Stimulated activated memory B cell treated with anti-CD40 and anti-IgM and Interleukin-4, amounts not matched to agents 10 μg/mL and 1 μg/mL and 100 μg/mL, for 72 hours (primary cell): ENCODE results near the gene EEF2.
A peak's percentile ranks its signal among the peaks of the same experiment; 100 is the strongest.

ENCODE experiments used
- ATAC-seq: fragments of 150-1000 bp; cut with Tn5 transposase; 2 replicates; pipeline ENCODE4 v1.10.0; 2021
- H3K27ac Mint-ChIP-seq: one replicate; pipeline ENCODE4 v1.8.0; 2022; ENCODE audit warnings: mild to moderate bottlenecking, mixed read lengths
- H3K27me3 Mint-ChIP-seq: one replicate; pipeline ENCODE4 v1.8.0; 2022; ENCODE audit warnings: mixed read lengths
- H3K36me3 Mint-ChIP-seq: one replicate; pipeline ENCODE4 v1.8.0; 2022; ENCODE audit warnings: mixed read lengths
- H3K4me1 Mint-ChIP-seq: one replicate; pipeline ENCODE4 v1.8.0; 2022; ENCODE audit warnings: mixed read lengths
- H3K4me3 Mint-ChIP-seq: one replicate; pipeline ENCODE4 v1.8.0; 2022; ENCODE audit warnings: mild to moderate bottlenecking, moderate library complexity, mixed read lengths
- H3K9me3 Mint-ChIP-seq: one replicate; pipeline ENCODE4 v1.8.0; 2022; ENCODE audit warnings: mixed read lengths

Gene EEF2

GRCh38 chr19:3984908-3985642, at the start of gene EEF2:
Gene EEF2 (minus strand): TSS chr19:3985463. CDS start chr19:3985380, 83 bp downstream.
- Mint-ChIP-seq H3K9me3 (no peaks in the 10 kb centered on the region), H3K4me3 (peak within 1 kb of the TSS; percentile 93), H3K4me1 (peaks cover 62% of the 10 kb centered on the region), H3K27me3 (no peaks in the 10 kb centered on the region), H3K27ac (peak within 1 kb of the TSS; percentile 92), H3K36me3 (peaks cover 48% of the 10 kb centered on the region)
- peak; percentile 76 for ATAC-seq

GRCh38 chr19:4034048-4035017, 49.1 kb upstream of the EEF2 start:
- H3K9me3 Mint-ChIP-seq, result no peaks in the 10 kb centered on the region
- no peaks in the 10 kb centered on the region for H3K4me1 Mint-ChIP-seq
- H3K36me3 Mint-ChIP-seq, result peaks cover 4% of the 10 kb centered on the region
- H3K27ac Mint-ChIP-seq, result no peak overlapping the region
- no peaks in the 10 kb centered on the region for H3K27me3 Mint-ChIP-seq
- no peak for ATAC-seq
- no peak overlapping the region for H3K4me3 Mint-ChIP-seq

- H3K4me3 Mint-ChIP-seq, result no peak overlapping the region
- ATAC-seq, result no peak
- H3K9me3 Mint-ChIP-seq, result no peaks in the 10 kb centered on the region
- no peaks in the 10 kb centered on the region for H3K4me1 Mint-ChIP-seq
- H3K27me3 Mint-ChIP-seq, result no peaks in the 10 kb centered on the region
- H3K27ac Mint-ChIP-seq, result no peak overlapping the region
- H3K36me3 Mint-ChIP-seq, result peaks cover 11% of the 10 kb centered on the region
These were observed 48.0 kb upstream of the EEF2 start for GRCh38 chr19:4033028-4033956.

GRCh38 chr19:4032436-4032835, 47.2 kb upstream of the EEF2 start:
- H3K4me3 Mint-ChIP-seq, result no peak overlapping the region
- H3K4me1 Mint-ChIP-seq, result no peaks in the 10 kb centered on the region
- H3K36me3 Mint-ChIP-seq, result peaks cover 13% of the 10 kb centered on the region
- H3K9me3 Mint-ChIP-seq, result no peaks in the 10 kb centered on the region
- H3K27me3 Mint-ChIP-seq, result no peaks in the 10 kb centered on the region
- H3K27ac Mint-ChIP-seq, result no peak overlapping the region
- no peak for ATAC-seq

- Mint-ChIP-seq H3K36me3 (peaks cover 23% of the 10 kb centered on the region), H3K4me1 (no peaks in the 10 kb centered on the region), H3K9me3 (no peaks in the 10 kb centered on the region), H3K27me3 (no peaks in the 10 kb centered on the region), H3K27ac (no peak overlapping the region), H3K4me3 (no peak overlapping the region)
- ATAC-seq, result no peak
These were observed 46.2 kb upstream of the EEF2 start for GRCh38 chr19:4031420-4031819.

- Mint-ChIP-seq H3K27me3 (no peaks in the 10 kb centered on the region), H3K4me1 (no peaks in the 10 kb centered on the region), H3K27ac (no peak overlapping the region), H3K4me3 (no peak overlapping the region), H3K36me3 (peaks cover 26% of the 10 kb centered on the region), H3K9me3 (no peaks in the 10 kb centered on the region)
- no peak for ATAC-seq
These were observed 45.7 kb upstream of the EEF2 start for GRCh38 chr19:4030981-4031380.

- peaks cover 29% of the 10 kb centered on the region for H3K36me3 Mint-ChIP-seq
- no peaks in the 10 kb centered on the region for H3K9me3 Mint-ChIP-seq
- H3K27ac Mint-ChIP-seq, result no peak overlapping the region
- H3K4me1 Mint-ChIP-seq, result no peaks in the 10 kb centered on the region
- H3K4me3 Mint-ChIP-seq, result no peak overlapping the region
- ATAC-seq, result no peak
- no peaks in the 10 kb centered on the region for H3K27me3 Mint-ChIP-seq
These were observed 45.3 kb upstream of the EEF2 start for GRCh38 chr19:4030552-4030951.

GRCh38 chr19:4029247-4029614, 44.0 kb upstream of the EEF2 start:
- no peak for ATAC-seq
- H3K9me3 Mint-ChIP-seq, result no peaks in the 10 kb centered on the region
- H3K27ac Mint-ChIP-seq, result no peak overlapping the region
- H3K4me3 Mint-ChIP-seq, result no peak overlapping the region
- H3K36me3 Mint-ChIP-seq, result peaks cover 33% of the 10 kb centered on the region
- no peaks in the 10 kb centered on the region for H3K4me1 Mint-ChIP-seq
- no peaks in the 10 kb centered on the region for H3K27me3 Mint-ChIP-seq

- Mint-ChIP-seq H3K4me3 (no peak overlapping the region), H3K36me3 (peaks cover 33% of the 10 kb centered on the region), H3K9me3 (no peaks in the 10 kb centered on the region), H3K27ac (no peak overlapping the region), H3K4me1 (no peaks in the 10 kb centered on the region), H3K27me3 (no peaks in the 10 kb centered on the region)
- ATAC-seq, result no peak
These were observed 43.3 kb upstream of the EEF2 start for GRCh38 chr19:4028334-4029246.

- H3K27ac Mint-ChIP-seq, result no peak overlapping the region
- no peaks in the 10 kb centered on the region for H3K4me1 Mint-ChIP-seq
- H3K9me3 Mint-ChIP-seq, result peaks cover 1% of the 10 kb centered on the region
- ATAC-seq, result no peak
- no peaks in the 10 kb centered on the region for H3K27me3 Mint-ChIP-seq
- no peak overlapping the region for H3K4me3 Mint-ChIP-seq
- peaks cover 35% of the 10 kb centered on the region for H3K36me3 Mint-ChIP-seq
These were observed 41.9 kb upstream of the EEF2 start for GRCh38 chr19:4027146-4027545.

- Mint-ChIP-seq H3K4me1 (no peaks in the 10 kb centered on the region), H3K27me3 (no peaks in the 10 kb centered on the region), H3K4me3 (no peak overlapping the region), H3K36me3 (peaks cover 39% of the 10 kb centered on the region), H3K27ac (no peak overlapping the region), H3K9me3 (peaks cover 3% of the 10 kb centered on the region)
- no peak for ATAC-seq
These were observed 40.1 kb upstream of the EEF2 start for GRCh38 chr19:4025317-4025716.

GRCh38 chr19:4023600-4024398, 38.5 kb upstream of the EEF2 start:
- Mint-ChIP-seq H3K27me3 (no peaks in the 10 kb centered on the region), H3K4me3 (no peak overlapping the region), H3K4me1 (peaks cover 1% of the 10 kb centered on the region), H3K27ac (no peak overlapping the region), H3K9me3 (peaks cover 3% of the 10 kb centered on the region), H3K36me3 (peaks cover 31% of the 10 kb centered on the region)
- no peak for ATAC-seq

- no peak for ATAC-seq
- peaks cover 3% of the 10 kb centered on the region for H3K9me3 Mint-ChIP-seq
These were observed 34.3 kb upstream of the EEF2 start for GRCh38 chr19:4019578-4019977.

More at GRCh38 chr19:4019578-4019977, 34.3 kb upstream of the EEF2 start:
- peaks cover 20% of the 10 kb centered on the region for H3K4me1 Mint-ChIP-seq
- no peak overlapping the region for H3K4me3 Mint-ChIP-seq
- no peak overlapping the region for H3K27ac Mint-ChIP-seq
- H3K36me3 Mint-ChIP-seq, result peaks cover 32% of the 10 kb centered on the region
- H3K27me3 Mint-ChIP-seq, result no peaks in the 10 kb centered on the region
